HL-60 (cell line): ENCODE data around the gene UBE2E1.

ENCODE experiments used
- DNase-seq, 2 experiments: peaks; one replicate each; pipeline ENCODE4 v3.0.0-alpha.2; 2010 to 2020; ENCODE audit warnings: low read depth in 1 of 2, low spot score in 1 of 2
- H3K27ac ChIP-seq: fragments of 250-450 bp; sonication (Bioruptor Pico); replicated peaks from 2 replicates; pipeline ENCODE4 v1.5.1; 2020; ENCODE audit warnings: mild to moderate bottlenecking, moderate library complexity
- H3K27me3 ChIP-seq: fragments of 250-450 bp; sonication (Bioruptor Pico); 2 replicates; pipeline ENCODE4 v1.5.1; 2021; ENCODE audit warnings: mild to moderate bottlenecking, moderate library complexity; ENCODE audit not compliant: insufficient read depth, poor library complexity, severe bottlenecking
- H3K4me3 ChIP-seq: replicated peaks from 2 replicates; pipeline ENCODE4 v1.5.1; 2011; ENCODE audit warnings: mild to moderate bottlenecking, control low read depth, low read length; ENCODE audit not compliant: insufficient read depth
- GABPA ChIP-seq: IDR thresholded peaks from 2 replicates; pipeline ENCODE4 v1.6.1; 2012; ENCODE audit warnings: low read depth
- POLR2AphosphoS5 ChIP-seq: IDR thresholded peaks from 2 replicates; pipeline ENCODE4 v1.6.1; 2012; ENCODE audit warnings: low read depth
- REST ChIP-seq: IDR thresholded peaks from 2 replicates; pipeline ENCODE4 v1.6.1; 2012; ENCODE audit warnings: low read depth; ENCODE audit not compliant: insufficient replicate concordance
- SPI1 ChIP-seq: IDR thresholded peaks from 2 replicates; pipeline ENCODE4 v1.6.1; 2012; ENCODE audit warnings: low read depth, mild to moderate bottlenecking, borderline replicate concordance
- TF ChIP-seq, protein P1 (sequence below): IDR thresholded peaks from one replicate; pipeline ENCODE4 v1.5.1; 2011; ENCODE audit warnings: low read length, control low read depth, inconsistent platforms; ENCODE audit not compliant: insufficient read depth

The UBE2E1 gene

GRCh38 chr3:23882487-23882918, 76.7 kb downstream of the UBE2E1 start:
- TF ChIP-seq, protein P1, sequence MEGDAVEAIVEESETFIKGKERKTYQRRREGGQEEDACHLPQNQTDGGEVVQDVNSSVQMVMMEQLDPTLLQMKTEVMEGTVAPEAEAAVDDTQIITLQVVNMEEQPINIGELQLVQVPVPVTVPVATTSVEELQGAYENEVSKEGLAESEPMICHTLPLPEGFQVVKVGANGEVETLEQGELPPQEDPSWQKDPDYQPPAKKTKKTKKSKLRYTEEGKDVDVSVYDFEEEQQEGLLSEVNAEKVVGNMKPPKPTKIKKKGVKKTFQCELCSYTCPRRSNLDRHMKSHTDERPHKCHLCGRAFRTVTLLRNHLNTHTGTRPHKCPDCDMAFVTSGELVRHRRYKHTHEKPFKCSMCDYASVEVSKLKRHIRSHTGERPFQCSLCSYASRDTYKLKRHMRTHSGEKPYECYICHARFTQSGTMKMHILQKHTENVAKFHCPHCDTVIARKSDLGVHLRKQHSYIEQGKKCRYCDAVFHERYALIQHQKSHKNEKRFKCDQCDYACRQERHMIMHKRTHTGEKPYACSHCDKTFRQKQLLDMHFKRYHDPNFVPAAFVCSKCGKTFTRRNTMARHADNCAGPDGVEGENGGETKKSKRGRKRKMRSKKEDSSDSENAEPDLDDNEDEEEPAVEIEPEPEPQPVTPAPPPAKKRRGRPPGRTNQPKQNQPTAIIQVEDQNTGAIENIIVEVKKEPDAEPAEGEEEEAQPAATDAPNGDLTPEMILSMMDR, result no peak
- TF ChIP-seq SPI1, result no peak
- TF ChIP-seq REST, result no peak
- TF ChIP-seq GABPA, result no peak
- TF ChIP-seq POLR2AphosphoS5, result no peak

GRCh38 chr3:23884481-23884880, 78.7 kb downstream of the UBE2E1 start:
- no peaks in the 10 kb centered on the region for H3K27me3 ChIP-seq
- H3K27ac ChIP-seq, result no peak overlapping the region
- TF ChIP-seq GABPA, result no peak
- H3K4me3 ChIP-seq, result no peak overlapping the region
- no peak for DNase-seq

More at GRCh38 chr3:23882487-23882918, 76.7 kb downstream of the UBE2E1 start:
- Histone ChIP-seq H3K4me3 (no peak overlapping the region), H3K27ac (no peak overlapping the region), H3K27me3 (no peaks in the 10 kb centered on the region)
- no peak for DNase-seq

DNA sequence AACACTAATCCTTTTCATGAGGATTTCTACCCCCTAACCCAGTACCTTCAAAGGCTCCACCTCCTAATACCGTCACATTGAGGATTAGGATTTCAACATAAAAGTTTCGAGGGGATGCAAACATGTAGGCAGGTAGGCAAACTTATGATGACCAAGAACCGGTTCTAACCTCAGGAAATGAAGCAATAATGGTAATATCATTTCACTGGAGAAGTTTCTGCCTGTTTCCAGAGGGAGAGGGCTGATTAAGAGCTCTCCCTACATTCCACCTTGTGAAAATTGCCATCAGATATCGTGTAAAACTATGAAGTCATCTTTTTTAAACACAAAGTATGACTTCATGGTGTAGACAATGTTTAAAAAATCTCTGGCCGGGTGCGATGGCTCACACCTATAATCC, 79.5 kb downstream of the UBE2E1 start:
- TF ChIP-seq REST (no peak), SPI1 (no peak), POLR2AphosphoS5 (no peak), GABPA (no peak)
- TF ChIP-seq, protein P1, result no peak
- DNase-seq, result no peak
- no peaks in the 10 kb centered on the region for H3K27me3 ChIP-seq
- H3K27ac ChIP-seq, result no peak overlapping the region
- no peak overlapping the region for H3K4me3 ChIP-seq

DNA sequence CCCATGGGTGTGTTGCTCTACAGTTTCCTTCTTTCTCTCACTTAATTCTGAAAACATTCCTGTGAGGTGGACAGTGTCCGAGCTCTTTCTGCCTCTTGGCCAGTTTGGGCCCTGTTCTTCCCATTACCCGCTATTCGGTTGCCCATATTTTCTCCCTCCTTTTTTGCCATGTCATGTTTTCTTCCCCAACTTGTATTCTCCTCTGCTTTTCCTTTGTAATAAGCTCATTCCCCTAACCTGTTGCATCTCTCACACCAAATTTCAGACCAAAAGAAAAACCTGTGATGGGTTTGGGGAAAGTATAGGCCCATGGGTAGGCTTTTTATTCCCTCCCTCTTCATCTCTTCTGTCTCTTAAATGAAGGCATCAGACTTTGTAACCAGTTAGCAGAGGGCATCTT, 80.6 kb downstream of the UBE2E1 start:
- TF ChIP-seq REST (no peak), SPI1 (no peak), GABPA (no peak), POLR2AphosphoS5 (no peak)
- TF ChIP-seq, protein P1, result no peak
- no peak overlapping the region for H3K4me3 ChIP-seq
- no peak for DNase-seq
- no peaks in the 10 kb centered on the region for H3K27me3 ChIP-seq
- H3K27ac ChIP-seq, result no peak overlapping the region
